Stimulated activated naive CD4-positive, alpha-beta T cell (primary cell): Measurements from ENCODE around the gene NDUFA3.
"Not testable (repeated sequence)": the region's sequence is repeated elsewhere in the genome, so short reads cannot be mapped to it uniquely, and the experiment has no call there.

ENCODE experiments used
- DNase-seq, 6 experiments: peaks; one replicate each; lab custom pipeline; 2025; lab: John Stamatoyannopoulos, UW

NDUFA3 gene

DNA sequence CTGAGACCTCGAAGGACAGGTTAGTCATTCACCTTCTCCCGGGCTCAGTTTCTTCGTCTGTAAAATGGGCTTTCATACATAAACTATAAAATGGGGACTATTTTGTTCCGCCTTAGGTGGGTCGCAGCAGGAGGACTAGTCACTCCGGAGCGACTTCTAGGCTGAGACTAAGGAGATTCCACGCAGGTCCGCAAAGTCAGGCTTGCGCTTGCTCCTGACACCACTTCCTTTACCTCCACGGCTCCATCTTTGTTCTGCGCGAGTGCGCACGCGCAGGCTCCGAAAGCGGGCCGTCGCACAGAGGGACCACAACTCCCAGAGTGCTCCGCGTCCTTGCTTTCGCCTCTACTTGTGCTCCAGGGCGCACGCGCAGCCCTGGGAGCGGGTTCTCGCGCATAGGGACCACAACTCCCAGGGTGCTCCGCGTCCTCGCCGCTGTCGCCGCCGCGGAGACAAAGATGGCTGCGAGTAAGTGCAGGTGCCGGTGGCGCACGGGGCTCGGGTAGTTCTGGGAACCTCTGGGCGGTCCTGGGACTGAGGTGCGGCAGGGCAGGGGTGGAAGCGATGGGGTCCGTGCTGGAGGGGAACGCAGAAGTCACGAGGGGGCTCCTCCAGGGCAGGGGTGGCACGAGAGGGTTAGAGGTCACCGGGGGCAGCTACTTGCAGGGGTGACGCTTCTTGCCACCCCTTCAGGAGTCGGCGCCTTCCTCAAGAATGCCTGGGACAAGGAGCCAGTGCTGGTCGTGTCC is at the start of gene NDUFA3:
Gene NDUFA3, plus strand, starts transcription at position 435 of the 749 bp plus-strand sequence. Its CDS starts 24 bp downstream, at position 459.
- DNase-seq = peak; percentile 92 to 98 (median 98)

DNA sequence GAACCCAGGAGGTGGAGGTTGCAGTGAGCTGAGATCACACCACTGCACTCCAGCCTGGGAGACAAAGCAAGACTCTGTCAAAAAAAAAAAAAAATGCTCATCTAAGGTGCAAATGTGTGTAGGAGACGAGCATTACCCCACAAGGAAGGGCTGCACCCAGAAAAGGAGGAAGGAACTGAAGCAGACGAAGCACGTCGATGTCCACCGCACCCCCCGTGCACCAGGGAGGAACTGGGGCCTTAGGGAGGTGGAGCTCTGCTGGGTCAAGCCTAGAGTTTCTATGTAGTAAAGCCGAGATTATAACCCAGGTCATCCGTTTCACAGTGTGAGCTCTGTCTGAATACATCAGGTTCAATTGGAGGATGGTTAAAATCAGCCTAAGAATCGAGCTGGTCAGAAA is 40.0 kb upstream of the NDUFA3 start:
- no peak for DNase-seq

GRCh38 chr19:54063350-54064116 is 39.1 kb upstream of the NDUFA3 start, which contains the start of gene VSTM1:
Gene VSTM1 (minus strand): TSS chr19:54063897. CDS start chr19:54063777, 120 bp downstream.
- DNase-seq = no peak

- DNase-seq = no peak
Observed at GRCh38 chr19:54069470-54069869, 33.2 kb upstream of the NDUFA3 start.

- no peak for DNase-seq
Observed at GRCh38 chr19:54073829-54074228, 28.8 kb upstream of the NDUFA3 start.

- DNase-seq = no peak
Observed at GRCh38 chr19:54074851-54075250, 27.8 kb upstream of the NDUFA3 start.

DNA sequence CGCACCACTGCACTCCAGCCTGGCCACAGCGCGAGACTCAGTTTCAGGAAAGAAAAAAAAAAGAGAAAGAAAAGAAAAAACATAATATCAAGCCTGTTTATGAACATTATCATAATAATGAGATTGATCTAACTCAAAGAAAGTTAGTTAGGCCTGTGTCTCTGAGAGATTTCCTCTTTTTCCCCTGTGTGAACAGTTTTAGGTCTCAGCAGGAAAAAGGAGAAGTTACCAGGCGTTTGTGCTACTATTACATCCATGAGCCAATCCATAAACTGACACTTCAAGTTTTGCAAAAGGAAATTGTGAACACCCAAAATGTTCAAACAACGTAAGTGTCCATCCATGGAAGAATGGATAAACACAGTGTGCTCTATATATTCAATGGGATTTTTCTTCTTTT is 25.3 kb upstream of the NDUFA3 start:
- no peak for DNase-seq

- no peak for DNase-seq
Observed at GRCh38 chr19:54081032-54081431, 21.6 kb upstream of the NDUFA3 start, which contains the start of gene TARM1. Gene TARM1 (minus strand): TSS chr19:54081365. CDS start chr19:54081340, 25 bp downstream.

DNA sequence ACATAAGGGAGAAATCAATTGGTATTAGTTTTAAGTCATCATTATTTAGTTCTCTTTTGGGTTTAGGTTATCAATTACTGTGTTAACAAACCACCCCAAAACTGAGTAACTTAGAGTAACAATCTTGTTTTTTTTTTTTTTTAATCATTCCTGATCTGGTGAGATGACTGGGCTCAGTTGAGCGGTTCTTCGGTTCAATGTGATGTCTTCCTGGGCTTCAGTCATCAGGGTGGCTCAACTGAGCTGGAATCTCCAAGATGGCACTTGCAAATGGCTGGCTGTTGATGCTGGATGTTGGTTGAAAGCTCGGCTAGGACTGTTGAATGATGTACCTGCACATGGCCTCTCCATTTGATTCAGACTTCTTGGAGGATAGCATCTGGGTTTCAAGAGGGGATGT is 18.2 kb upstream of the NDUFA3 start:
- DNase-seq = no peak

- no peak for DNase-seq
Observed at GRCh38 chr19:54094426-54095000, 8.1 kb upstream of the NDUFA3 start.

DNA sequence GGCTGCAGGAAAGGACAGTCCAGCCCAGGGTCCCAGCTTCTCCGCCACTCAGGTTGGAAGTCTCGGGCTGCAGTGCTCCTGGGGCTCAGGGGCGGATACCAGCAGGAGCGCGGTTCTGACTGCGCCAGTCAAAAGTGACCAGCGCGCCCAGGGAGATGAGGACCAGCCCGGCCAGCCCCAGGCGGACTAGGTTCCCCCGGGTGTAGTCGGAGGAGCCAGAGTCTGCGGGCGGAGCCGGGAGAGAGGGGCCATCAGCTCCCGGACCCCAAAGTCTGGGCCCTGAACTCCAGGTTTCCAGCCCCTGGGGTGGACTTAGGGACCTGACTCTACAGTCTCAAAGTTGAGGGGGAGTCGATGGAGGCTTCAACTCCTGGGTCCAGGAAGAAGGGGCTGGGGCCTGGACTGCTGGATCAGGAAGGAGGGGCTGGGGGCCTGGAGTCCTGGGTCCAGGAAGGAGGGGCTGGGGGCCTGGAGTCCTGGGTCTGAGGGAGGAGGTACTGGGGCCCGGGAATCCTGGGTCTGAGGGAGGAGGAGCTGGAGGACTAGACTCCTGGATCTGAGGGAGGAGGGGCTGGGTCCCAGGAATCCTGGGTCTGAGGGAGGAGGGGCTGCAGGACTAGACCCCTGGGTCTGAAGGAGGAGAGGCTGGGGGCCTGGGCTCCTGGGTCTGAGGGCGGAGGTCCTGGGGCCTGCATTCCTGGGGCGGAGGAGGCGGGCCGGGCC is 7.4 kb upstream of the NDUFA3 start:
- DNase-seq = no peak

DNA sequence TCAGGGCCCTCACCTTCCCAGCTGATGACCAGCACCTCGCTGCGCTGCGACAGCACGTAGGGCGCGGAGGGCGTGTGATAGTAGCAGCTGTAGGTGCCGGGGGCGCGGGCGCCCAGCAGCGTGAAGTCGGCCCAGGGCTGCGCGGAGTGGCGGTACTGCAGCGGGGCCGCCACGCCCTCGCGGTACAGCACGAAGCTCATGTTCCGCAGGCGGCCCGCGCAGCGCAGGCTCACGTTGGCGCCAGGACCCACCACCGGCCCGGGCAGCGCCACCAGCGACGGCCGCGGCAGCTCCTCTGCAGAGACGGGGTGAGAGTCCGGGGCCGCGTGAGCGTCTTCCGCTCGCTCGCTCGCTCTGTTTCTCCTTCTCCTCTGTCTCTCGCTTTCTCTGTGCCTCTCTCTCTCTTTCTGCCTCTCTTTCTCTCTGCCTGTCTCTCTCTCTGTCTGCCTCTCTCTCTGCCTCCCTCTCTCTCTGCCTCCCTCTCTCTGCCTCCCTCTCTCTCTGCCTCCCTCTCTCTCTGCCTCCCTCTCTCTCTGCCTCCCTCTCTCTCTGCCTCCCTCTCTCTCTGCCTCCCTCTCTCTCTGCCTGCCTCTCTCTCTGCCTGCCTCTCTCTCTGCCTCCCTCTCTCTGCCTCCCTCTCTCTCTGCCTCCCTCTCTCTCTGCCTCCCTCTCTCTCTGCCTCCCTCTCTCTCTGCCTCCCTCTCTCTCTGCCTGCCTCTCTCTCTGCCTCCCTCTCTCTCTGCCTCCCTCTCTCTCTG is 6.6 kb upstream of the NDUFA3 start:
- peak in 5 of 6 experiments; percentile 22 to 71 (median 33) for DNase-seq

GRCh38 chr19:54096617-54097106 is 6.0 kb upstream of the NDUFA3 start:
- DNase-seq = peak in 3 of 6 experiments; percentile 2 to 45 (median 30)

- DNase-seq = no peak
Observed at GRCh38 chr19:54099190-54099902, 3.3 kb upstream of the NDUFA3 start.

GRCh38 chr19:54099903-54100255 is 2.8 kb upstream of the NDUFA3 start:
- not testable (repeated sequence) for DNase-seq

DNA sequence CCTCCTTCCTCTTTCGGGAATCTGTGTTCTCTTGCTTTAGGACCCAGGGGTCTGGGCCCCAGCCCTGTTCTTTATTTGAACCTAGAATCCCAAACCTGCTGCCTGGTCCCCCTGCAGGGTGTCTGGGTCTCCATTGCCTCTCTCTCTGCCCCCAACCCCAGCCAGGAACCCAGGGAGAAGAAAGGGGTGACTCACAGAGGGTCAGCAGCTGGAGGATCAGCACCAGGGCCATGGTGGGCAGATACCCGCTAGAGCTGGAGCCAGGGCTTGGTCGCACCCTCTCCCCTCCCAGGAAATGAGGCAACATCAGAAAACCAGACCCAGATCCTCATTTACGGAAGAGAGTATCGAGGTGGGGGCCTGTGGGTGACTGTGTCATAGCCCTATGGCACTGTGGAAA is 2.1 kb upstream of the NDUFA3 start, which contains the start of gene OSCAR:
Gene OSCAR, minus strand, starts transcription at position 243 of the 400 bp plus-strand sequence. Its CDS starts 11 bp downstream, at position 232.
- DNase-seq = no peak

DNA sequence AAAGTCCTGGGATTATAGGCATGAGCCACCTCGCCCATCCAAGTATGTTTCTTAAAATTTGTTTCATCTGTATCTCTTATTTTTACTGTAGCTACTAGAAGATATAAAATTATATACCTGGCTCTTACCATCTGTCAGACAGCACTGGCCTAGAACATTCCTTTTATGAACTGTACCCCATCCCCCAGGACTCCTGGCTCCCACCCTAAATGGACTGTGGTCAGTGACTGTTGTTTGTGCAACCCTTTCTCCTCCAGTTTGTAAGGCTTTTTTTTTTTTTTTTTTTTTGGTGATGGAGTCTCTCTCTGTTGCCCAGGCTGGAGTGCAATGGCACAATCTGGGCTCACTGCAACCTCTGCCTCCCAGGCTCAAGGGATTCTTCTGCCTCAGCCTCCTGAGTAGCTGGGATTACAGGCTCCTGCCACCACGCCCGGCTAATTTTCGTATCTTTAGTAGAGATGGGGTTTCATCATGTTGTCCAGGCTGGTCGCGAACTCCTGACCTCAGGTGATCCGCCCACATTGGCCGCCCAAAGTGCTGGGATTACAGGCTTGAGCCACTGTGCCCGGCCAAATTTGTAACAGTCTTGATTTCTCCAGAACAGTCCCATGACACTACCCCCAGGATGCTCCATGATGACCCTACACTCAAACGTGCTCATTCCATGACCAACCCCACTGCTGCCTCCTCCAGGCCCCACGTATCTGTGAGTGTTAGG is 2.5 kb downstream of the NDUFA3 start:
- DNase-seq = no peak

DNA sequence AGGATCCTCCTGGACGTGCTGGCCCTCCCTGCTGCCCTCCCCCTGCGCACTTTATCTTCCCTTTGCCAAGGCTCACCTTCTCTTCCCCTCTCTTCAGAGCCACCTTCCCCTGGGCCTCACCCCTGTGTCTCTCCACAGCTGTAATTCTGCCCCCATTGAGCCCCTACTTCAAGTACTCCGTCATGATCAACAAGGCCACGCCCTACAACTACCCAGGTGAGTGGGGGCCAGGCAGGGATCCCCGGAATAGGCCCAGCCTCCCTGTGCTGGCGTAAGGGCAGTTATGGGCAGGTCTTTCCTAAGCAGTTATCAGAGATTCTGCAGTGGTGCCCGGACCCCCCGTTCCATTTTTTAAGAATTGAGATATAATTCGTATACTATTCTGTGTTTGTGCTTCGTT is 3.1 kb downstream of the NDUFA3 start:
- no peak for DNase-seq

DNA sequence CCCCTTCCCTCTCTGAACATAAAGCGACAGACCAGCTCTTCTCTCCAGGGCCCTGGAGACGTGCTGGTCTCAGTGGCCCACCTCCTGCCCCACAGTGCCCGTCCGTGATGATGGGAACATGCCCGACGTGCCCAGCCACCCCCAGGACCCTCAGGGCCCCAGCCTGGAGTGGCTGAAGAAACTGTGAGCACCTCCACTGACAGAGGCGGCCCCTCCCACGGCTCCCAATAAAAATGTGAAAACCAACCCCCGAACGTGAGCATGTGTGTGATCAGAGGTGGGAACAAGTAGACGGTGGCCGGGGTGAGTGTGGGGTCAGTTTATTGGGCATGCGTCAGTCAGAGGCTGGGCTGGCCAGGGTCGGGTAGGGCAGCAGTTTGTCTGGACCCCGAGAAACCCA is 4.1 kb downstream of the NDUFA3 start:
- no peak for DNase-seq
